Breast epithelium (tissue), 3 donors: ENCODE data around the gene CFAP58.

Experiments used
- POLR2A ChIP-seq: fragments of 450-650 bp; IDR thresholded peaks from one replicate; pipeline ENCODE4 v1.6.1; 2016; ENCODE audit warnings: antibody characterized with exemption, mild to moderate bottlenecking, moderate library complexity
- POLR2AphosphoS5 ChIP-seq, 3 donors: sonication (generic); formaldehyde crosslinking; IDR thresholded peaks; one replicate each; pipeline ENCODE4 v1.6.1; 2017; ENCODE audit warnings: antibody characterized with exemption in 3 of 3
- TF ChIP-seq, protein P1 (sequence below), 3 donors: fragments of 450-650 bp; IDR thresholded peaks; one replicate each; pipeline ENCODE4 v1.5.1; 2016 to 2017; ENCODE audit warnings: antibody characterized with exemption in 3 of 3, mild to moderate bottlenecking in 3 of 3, moderate library complexity in 3 of 3

DNA sequence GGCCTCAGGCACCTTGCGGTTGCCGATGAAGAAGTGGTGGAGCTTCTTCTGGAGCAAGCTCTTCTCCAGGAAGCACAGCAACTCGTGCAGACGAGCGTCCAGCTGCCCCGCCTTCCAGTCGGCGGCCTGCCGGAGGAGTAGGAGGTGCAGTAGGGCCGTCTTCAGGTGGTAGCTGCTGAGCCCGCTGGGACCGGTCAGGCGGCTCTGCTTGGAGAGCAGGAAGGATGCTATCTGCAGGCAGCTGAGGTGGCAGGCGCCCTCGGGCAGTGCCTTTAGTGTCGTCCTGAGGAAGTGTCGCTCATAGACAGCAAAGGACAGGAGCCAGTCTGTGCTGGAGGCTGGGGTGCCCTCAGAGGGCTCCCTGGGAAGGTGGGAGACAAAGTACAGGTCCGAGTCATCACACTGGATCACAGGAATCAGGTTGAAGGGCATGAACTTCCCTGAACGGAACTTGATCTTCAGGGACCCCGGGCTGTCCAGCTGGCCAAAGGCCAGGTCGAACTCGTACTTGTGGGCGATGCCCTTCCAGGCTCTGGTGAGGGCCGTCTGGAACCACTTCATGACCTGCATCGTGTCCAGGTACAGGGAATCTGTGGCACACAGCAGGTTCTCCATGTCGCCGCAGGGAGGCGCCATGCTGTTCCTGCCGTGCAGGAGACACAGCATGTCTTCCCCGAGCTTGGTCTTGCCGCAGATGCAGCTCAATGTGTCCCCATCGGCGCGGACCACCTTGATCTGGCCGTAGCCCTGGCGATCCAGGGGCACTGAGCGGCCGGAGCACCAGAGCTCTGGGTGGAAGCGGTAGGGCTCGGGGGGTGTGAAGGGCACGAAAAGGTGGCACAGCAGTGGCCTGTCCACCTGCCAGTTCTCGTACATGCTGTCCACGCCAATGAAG is 38.8 kb upstream of the CFAP58 start:
- TF ChIP-seq, protein P1, sequence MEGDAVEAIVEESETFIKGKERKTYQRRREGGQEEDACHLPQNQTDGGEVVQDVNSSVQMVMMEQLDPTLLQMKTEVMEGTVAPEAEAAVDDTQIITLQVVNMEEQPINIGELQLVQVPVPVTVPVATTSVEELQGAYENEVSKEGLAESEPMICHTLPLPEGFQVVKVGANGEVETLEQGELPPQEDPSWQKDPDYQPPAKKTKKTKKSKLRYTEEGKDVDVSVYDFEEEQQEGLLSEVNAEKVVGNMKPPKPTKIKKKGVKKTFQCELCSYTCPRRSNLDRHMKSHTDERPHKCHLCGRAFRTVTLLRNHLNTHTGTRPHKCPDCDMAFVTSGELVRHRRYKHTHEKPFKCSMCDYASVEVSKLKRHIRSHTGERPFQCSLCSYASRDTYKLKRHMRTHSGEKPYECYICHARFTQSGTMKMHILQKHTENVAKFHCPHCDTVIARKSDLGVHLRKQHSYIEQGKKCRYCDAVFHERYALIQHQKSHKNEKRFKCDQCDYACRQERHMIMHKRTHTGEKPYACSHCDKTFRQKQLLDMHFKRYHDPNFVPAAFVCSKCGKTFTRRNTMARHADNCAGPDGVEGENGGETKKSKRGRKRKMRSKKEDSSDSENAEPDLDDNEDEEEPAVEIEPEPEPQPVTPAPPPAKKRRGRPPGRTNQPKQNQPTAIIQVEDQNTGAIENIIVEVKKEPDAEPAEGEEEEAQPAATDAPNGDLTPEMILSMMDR (IDR thresholded peaks at IDR 0.05): no peak
- TF ChIP-seq POLR2AphosphoS5 (IDR thresholded peaks at IDR 0.05): no peak
- no peak for TF ChIP-seq POLR2A
